ENCODE results near the gene NFIA.

GRCh38 chr1:61480273-61480935 is 398.0 kb downstream of the NFIA start:
- TF ChIP-seq ZBTB7A (tag by site-specific recombination; IDR thresholded peaks at IDR 0.05; ENCODE audit: low read depth) (no peak), ZXDB (tag by site-specific recombination; IDR thresholded peaks at IDR 0.05) (no peak), CTCF (tag by site-specific recombination; IDR thresholded peaks at IDR 0.05) (no peak), ZBTB11 (tag by site-specific recombination; conservative IDR thresholded peaks at IDR 0.05; ENCODE audit: low read depth) (no peak), ZNF707 (tag by site-specific recombination; IDR thresholded peaks at IDR 0.05) (no peak), KLF7 (tag by site-specific recombination; IDR thresholded peaks at IDR 0.05; ENCODE audit: borderline replicate concordance) (no peak), ZNF830 (tag by site-specific recombination; IDR thresholded peaks at IDR 0.05; ENCODE audit: low read depth) (no peak)
- TF ChIP-seq, protein P1, sequence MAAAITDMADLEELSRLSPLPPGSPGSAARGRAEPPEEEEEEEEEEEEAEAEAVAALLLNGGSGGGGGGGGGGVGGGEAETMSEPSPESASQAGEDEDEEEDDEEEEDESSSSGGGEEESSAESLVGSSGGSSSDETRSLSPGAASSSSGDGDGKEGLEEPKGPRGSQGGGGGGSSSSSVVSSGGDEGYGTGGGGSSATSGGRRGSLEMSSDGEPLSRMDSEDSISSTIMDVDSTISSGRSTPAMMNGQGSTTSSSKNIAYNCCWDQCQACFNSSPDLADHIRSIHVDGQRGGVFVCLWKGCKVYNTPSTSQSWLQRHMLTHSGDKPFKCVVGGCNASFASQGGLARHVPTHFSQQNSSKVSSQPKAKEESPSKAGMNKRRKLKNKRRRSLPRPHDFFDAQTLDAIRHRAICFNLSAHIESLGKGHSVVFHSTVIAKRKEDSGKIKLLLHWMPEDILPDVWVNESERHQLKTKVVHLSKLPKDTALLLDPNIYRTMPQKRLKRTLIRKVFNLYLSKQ (tag by site-specific recombination; IDR thresholded peaks at IDR 0.05; ENCODE audit: borderline replicate concordance), result no peak

Data from HEK293 (cell line).